HG02763 (cell line): ENCODE results near the gene PDZD8.
"Not testable (repeated sequence)": the region's sequence is repeated elsewhere in the genome, so short reads cannot be mapped to it uniquely, and the experiment has no call there.

ENCODE experiments used
- ATAC-seq: cut with Tn5 transposase; IDR thresholded peaks from one replicate; pipeline ENCODE4 v1.9.1; 2021; ENCODE audit warnings: mild to moderate bottlenecking, moderate library complexity; ENCODE audit not compliant: unreplicated experiment

Gene PDZD8

GRCh38 chr10:117298219-117298618 is 77.0 kb downstream of the PDZD8 start:
- no peak for ATAC-seq

- ATAC-seq, result no peak
Observed at GRCh38 chr10:117294735-117295134, 80.5 kb downstream of the PDZD8 start.

- ATAC-seq, result no peak
Observed at GRCh38 chr10:117294039-117294645, 81.1 kb downstream of the PDZD8 start.

- ATAC-seq, result not testable (repeated sequence)
Observed at GRCh38 chr10:117290872-117291271, 84.4 kb downstream of the PDZD8 start.

GRCh38 chr10:117284716-117285494 is 90.3 kb downstream of the PDZD8 start:
- ATAC-seq, result no peak

GRCh38 chr10:117277675-117278074 is 97.6 kb downstream of the PDZD8 start:
- ATAC-seq, result no peak

GRCh38 chr10:117275121-117275520 is 100.1 kb downstream of the PDZD8 start:
- ATAC-seq, result no peak

- no peak for ATAC-seq
Observed at GRCh38 chr10:117274509-117274908, 100.7 kb downstream of the PDZD8 start.

- no peak for ATAC-seq
Observed at GRCh38 chr10:117273980-117274379, 101.3 kb downstream of the PDZD8 start.

GRCh38 chr10:117272195-117273076 is 102.8 kb downstream of the PDZD8 start:
- ATAC-seq, result no peak

GRCh38 chr10:117271427-117271826 is 103.8 kb downstream of the PDZD8 start:
- ATAC-seq, result no peak

GRCh38 chr10:117268907-117269306 is 106.3 kb downstream of the PDZD8 start:
- ATAC-seq, result no peak

GRCh38 chr10:117268258-117268657 is 107.0 kb downstream of the PDZD8 start:
- ATAC-seq, result no peak

GRCh38 chr10:117266812-117267211 is 108.4 kb downstream of the PDZD8 start:
- no peak for ATAC-seq

- ATAC-seq, result no peak
Observed at GRCh38 chr10:117266400-117266799, 108.8 kb downstream of the PDZD8 start.

GRCh38 chr10:117264782-117265181 is 110.5 kb downstream of the PDZD8 start:
- no peak for ATAC-seq

- ATAC-seq, result no peak
Observed at GRCh38 chr10:117262903-117263293, 112.3 kb downstream of the PDZD8 start.

GRCh38 chr10:117262291-117262902 is 112.8 kb downstream of the PDZD8 start:
- no peak for ATAC-seq

- ATAC-seq, result no peak
Observed at GRCh38 chr10:117261501-117261900, 113.7 kb downstream of the PDZD8 start.

- no peak for ATAC-seq
Observed at GRCh38 chr10:117260084-117260483, 115.2 kb downstream of the PDZD8 start.

GRCh38 chr10:117259279-117259678 is 116.0 kb downstream of the PDZD8 start:
- ATAC-seq, result no peak
